ENCODE results near the gene EID2.

The EID2 gene

DNA sequence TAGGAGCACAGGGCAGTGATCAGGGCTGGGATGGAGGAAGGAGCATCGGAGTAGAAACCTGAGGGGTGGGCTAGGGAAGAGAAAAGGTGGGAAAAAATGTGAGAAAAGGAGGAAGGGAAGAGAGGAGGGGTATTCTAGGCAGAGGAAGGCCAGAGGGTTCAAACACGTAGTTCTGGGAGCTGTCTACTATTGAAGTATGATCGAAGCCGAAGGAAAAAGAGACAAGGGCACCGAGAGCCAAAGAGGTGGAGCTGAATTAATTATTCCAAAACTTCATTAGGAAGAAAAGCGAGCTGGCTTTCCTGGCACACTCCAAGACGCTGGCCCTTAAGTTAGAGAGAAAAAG, 33.4 kb downstream of the EID2 start:
- Histone ChIP-seq H3F3A (ENCODE audit: control insufficient read depth, insufficient read depth) (no peaks in the 10 kb centered on the region; the same call in 1 of the 2 replicates), H3K27me3 (ENCODE audit: control insufficient read depth, low read length) (peaks cover 4% of the 10 kb centered on the region; the same call in 1 of the 2 replicates), H4K20me1 (ENCODE audit: control insufficient read depth, insufficient read depth, low read depth, low read length) (no peaks in the 10 kb centered on the region), H3K79me2 (ENCODE audit: control insufficient read depth, low read length) (no peaks in the 10 kb centered on the region), H3K27ac (ENCODE audit: low read depth, low read length) (no peak overlapping the region), H3K9me3 (ENCODE audit: control insufficient read depth, insufficient read depth, low read length) (no peaks in the 10 kb centered on the region), H3K4me3 (ENCODE audit: low read length) (no peak overlapping the region), H3K4me2 (ENCODE audit: low read length) (no peak overlapping the region), H3K9me2 (replicated peaks; ENCODE audit: control insufficient read depth, low read length) (no peaks in the 10 kb centered on the region), H3K4me1 (ENCODE audit: control insufficient read depth, low read length) (peaks cover 8% of the 10 kb centered on the region), H3K36me3 (ENCODE audit: control insufficient read depth, low read length) (no peaks in the 10 kb centered on the region)
- no peak for TF ChIP-seq EZH2phosphoT487 (IDR thresholded peaks at IDR 0.05; ENCODE audit: borderline replicate concordance, low read length)
- TF ChIP-seq, protein P1, sequence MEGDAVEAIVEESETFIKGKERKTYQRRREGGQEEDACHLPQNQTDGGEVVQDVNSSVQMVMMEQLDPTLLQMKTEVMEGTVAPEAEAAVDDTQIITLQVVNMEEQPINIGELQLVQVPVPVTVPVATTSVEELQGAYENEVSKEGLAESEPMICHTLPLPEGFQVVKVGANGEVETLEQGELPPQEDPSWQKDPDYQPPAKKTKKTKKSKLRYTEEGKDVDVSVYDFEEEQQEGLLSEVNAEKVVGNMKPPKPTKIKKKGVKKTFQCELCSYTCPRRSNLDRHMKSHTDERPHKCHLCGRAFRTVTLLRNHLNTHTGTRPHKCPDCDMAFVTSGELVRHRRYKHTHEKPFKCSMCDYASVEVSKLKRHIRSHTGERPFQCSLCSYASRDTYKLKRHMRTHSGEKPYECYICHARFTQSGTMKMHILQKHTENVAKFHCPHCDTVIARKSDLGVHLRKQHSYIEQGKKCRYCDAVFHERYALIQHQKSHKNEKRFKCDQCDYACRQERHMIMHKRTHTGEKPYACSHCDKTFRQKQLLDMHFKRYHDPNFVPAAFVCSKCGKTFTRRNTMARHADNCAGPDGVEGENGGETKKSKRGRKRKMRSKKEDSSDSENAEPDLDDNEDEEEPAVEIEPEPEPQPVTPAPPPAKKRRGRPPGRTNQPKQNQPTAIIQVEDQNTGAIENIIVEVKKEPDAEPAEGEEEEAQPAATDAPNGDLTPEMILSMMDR (IDR thresholded peaks at IDR 0.05; ENCODE audit: low read depth, low read length, poor library complexity, severe bottlenecking): no peak

DNA sequence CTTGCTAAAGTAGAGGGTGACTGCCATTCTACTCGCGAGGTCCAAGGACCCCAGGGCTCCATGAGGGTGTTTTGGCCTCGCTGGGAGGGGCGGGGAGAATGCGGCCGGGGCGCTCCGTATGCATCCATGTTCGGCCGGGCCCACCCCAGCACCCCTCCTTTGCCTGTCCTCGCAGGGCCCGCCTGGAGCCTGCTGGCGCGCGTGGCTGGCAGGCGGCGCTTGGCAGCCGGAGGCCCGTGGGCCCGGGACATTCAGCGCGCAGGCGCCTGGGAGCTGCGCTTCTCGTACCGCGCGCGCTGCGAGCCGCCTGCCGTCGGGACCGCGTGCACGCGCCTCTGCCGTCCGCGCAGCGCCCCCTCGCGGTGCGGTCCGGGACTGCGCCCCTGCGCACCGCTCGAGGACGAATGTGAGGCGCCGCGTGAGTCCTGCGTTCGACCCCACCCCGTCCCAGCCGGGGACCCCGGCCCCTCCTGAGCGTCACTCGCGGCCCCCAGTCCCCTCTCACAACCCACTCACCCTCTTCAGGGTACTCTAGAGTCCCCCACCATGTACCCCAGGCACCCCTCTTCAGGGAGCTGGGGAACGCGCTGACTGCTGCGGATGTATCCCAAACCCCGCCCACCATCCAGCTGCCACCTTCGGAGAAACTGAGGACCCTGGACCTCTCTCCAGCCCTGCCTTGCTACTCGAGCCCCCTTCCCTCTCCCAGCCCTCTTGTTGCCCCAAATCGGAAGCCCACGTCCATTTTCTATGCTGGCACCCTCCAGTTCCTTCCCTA, 37.1 kb downstream of the EID2 start:
- Histone ChIP-seq H3K79me2 (ENCODE audit: control insufficient read depth, low read length) (no peaks in the 10 kb centered on the region), H3K27ac (ENCODE audit: low read depth, low read length) (no peak overlapping the region), H3K4me2 (ENCODE audit: low read length) (peak overlapping the region; percentile 50), H3F3A (ENCODE audit: control insufficient read depth, insufficient read depth) (no peaks in the 10 kb centered on the region), H3K9me2 (replicated peaks; ENCODE audit: control insufficient read depth, low read length) (no peaks in the 10 kb centered on the region), H4K20me1 (ENCODE audit: control insufficient read depth, insufficient read depth, low read depth, low read length) (no peaks in the 10 kb centered on the region), H3K36me3 (ENCODE audit: control insufficient read depth, low read length) (no peaks in the 10 kb centered on the region), H3K9me3 (ENCODE audit: control insufficient read depth, insufficient read depth, low read length) (no peaks in the 10 kb centered on the region), H3K4me1 (ENCODE audit: control insufficient read depth, low read length) (peaks cover 25% of the 10 kb centered on the region), H3K27me3 (ENCODE audit: control insufficient read depth, low read length) (peaks cover 30% of the 10 kb centered on the region), H3K4me3 (ENCODE audit: low read length) (no peak overlapping the region)
- no peak for TF ChIP-seq EZH2phosphoT487 (IDR thresholded peaks at IDR 0.05; ENCODE audit: borderline replicate concordance, low read length)
- TF ChIP-seq, protein P1 (IDR thresholded peaks at IDR 0.05; ENCODE audit: low read depth, low read length, poor library complexity, severe bottlenecking): peak; percentile 78

DNA sequence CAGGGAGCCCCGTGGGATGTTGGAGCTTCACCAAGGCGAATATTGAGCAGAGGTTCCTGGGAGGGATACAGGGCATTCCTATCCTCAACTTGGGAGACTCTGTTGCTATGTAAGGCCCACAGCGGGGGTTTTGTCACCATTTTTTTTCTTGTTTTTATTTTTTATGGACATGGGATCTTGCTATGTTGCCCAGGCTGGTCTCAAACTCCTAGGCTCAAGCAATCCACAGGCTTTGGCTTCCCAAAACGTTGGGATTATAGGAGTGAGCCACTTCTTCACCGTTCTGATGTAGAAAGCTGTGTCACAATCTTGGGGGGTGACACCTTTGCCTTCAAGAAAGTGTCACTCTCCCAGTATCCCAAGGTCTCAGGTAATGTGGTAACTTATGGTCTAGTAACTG, 38.6 kb downstream of the EID2 start:
- Histone ChIP-seq H3K4me1 (ENCODE audit: control insufficient read depth, low read length) (peaks cover 31% of the 10 kb centered on the region), H3K27me3 (ENCODE audit: control insufficient read depth, low read length) (peaks cover 36% of the 10 kb centered on the region), H3K4me2 (ENCODE audit: low read length) (no peak overlapping the region), H4K20me1 (ENCODE audit: control insufficient read depth, insufficient read depth, low read depth, low read length) (no peaks in the 10 kb centered on the region), H3F3A (ENCODE audit: control insufficient read depth, insufficient read depth) (no peaks in the 10 kb centered on the region), H3K27ac (ENCODE audit: low read depth, low read length) (no peak overlapping the region), H3K9me3 (ENCODE audit: control insufficient read depth, insufficient read depth, low read length) (no peaks in the 10 kb centered on the region), H3K36me3 (ENCODE audit: control insufficient read depth, low read length) (no peaks in the 10 kb centered on the region), H3K79me2 (ENCODE audit: control insufficient read depth, low read length) (no peaks in the 10 kb centered on the region), H3K9me2 (replicated peaks; ENCODE audit: control insufficient read depth, low read length) (no peaks in the 10 kb centered on the region), H3K4me3 (ENCODE audit: low read length) (no peak overlapping the region)
- TF ChIP-seq EZH2phosphoT487 (IDR thresholded peaks at IDR 0.05; ENCODE audit: borderline replicate concordance, low read length): no peak
- TF ChIP-seq, protein P1 (IDR thresholded peaks at IDR 0.05; ENCODE audit: low read depth, low read length, poor library complexity, severe bottlenecking): no peak
